HG03520 (cell line): ENCODE data around the gene KRT2.
"Not testable (repeated sequence)": the region's sequence is repeated elsewhere in the genome, so short reads cannot be mapped to it uniquely, and the experiment has no call there.

ENCODE experiments used
- ATAC-seq: cut with Tn5 transposase; IDR thresholded peaks from one replicate; pipeline ENCODE4 v1.9.1; 2021; ENCODE audit warnings: mild to moderate bottlenecking, moderate library complexity; ENCODE audit not compliant: unreplicated experiment

KRT2 gene

DNA sequence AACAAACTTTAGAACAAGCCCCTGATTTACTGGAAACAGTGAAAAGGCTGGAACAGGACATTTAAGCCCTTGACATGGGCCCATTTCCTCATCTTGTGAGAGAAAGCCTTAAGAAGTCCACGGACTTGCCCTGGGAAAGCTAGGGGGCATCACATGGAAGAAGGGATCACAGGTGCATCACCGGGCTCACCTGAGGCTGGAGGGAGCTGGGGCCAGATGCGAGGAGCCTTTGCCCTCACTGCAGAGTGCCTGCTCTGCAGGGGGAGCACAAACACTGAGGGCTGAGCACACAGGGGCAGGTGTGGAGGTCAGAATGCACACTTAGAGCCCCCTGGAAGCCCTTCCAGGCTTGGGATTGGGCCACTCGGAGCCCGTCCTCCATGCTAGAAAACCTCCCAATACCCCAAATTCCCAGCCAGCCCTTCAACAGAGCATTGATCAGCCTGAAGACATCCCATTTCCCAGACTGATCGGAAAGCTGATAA lies 33.4 kb upstream of the KRT2 start:
- ATAC-seq: no peak

DNA sequence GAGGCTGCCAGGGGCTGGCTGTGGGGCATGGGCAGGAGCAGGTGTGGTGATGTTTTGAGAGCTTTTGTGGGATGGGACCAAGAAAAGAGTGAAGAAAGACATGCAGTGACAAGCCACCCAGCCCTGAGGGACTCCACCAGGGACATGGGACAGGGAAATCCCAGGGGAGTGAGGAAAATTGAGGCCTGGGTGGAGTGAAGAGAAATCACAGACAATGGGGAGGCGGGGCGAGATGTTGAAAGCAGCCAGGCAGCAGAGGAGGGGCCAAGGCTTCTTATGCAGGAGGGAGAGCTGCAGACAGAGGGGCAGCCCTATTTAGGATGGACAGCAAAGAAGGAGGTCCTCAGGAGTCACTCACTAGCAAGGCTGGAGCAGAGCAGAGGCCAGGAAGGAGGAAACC lies 32.4 kb upstream of the KRT2 start:
- no peak for ATAC-seq

DNA sequence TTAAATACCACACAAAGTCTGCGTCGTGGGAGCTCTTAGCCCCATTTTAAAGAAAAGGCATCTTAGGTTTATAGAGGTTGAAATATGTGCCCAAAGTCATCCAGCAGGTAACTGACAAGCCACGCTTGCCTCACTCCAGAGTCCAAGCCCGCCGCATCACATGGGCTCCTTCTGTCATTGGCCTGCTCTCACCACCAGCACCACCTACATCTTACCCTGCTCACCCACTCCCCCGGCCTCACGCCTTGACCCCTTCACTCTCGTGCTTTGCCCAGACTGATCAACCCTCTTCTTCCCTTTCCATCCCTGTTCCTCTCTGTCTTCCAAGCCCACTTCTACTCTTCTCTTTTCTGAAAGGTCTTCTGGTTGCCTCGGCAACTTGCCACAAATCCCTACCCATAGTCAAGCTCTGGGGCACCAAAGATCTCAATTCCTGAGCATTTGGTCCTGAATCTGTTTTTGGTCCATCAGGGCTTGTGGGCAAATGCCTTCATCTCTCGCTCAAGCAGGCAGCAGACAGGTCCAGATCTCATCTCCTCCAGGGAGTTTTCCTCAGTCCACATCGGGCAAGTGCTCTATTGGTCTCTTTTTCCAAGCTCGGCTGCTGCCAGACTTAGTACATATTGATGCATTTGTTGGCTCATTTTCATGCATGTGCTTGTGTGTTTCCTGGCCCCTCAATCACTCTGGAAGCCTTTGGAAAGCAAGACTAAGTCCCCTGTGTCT lies 31.7 kb upstream of the KRT2 start:
- ATAC-seq: no peak

DNA sequence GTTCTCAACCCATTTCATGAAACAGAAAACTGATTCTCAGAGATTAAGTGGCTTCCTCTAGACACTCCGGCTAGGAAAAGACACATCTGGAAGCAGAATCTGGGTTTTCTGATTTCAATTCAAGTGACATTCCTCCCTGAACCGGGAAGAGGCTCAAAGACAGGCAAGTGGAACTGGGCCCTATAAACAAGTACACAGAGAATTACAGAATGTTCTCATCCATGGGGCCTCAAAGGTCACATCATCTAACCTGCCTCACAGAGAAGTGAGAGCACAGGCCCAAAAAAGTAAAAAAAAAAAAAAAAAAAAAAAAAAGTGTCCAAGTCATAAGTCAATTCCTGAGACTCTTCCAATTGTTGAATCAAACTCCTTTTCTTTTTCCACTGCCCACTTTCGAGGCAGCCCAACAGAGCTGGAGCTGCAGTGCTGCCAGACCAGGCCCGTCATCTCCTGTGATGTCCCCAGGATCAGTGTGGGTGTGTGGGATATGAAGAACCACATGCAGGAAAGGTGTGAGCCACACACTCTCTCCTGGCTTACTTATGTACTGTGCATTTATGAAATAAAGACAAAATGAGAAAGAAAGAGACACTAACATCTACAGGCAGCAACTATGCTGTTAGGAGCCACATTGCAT lies 31.0 kb upstream of the KRT2 start:
- no peak for ATAC-seq

DNA sequence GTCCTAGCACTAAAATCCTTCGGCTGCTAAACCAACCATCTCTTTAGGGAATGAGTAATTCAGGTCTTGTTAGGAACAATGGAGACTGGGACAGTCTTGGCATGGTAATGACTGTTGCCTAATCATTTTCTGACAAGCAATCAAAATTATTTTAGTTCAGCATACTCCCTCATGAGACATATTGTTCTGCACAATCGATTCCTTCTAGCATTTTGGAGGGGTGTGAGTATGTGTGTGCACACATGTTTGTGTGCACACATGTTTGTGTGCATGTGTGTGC lies 30.3 kb upstream of the KRT2 start:
- ATAC-seq: no peak

DNA sequence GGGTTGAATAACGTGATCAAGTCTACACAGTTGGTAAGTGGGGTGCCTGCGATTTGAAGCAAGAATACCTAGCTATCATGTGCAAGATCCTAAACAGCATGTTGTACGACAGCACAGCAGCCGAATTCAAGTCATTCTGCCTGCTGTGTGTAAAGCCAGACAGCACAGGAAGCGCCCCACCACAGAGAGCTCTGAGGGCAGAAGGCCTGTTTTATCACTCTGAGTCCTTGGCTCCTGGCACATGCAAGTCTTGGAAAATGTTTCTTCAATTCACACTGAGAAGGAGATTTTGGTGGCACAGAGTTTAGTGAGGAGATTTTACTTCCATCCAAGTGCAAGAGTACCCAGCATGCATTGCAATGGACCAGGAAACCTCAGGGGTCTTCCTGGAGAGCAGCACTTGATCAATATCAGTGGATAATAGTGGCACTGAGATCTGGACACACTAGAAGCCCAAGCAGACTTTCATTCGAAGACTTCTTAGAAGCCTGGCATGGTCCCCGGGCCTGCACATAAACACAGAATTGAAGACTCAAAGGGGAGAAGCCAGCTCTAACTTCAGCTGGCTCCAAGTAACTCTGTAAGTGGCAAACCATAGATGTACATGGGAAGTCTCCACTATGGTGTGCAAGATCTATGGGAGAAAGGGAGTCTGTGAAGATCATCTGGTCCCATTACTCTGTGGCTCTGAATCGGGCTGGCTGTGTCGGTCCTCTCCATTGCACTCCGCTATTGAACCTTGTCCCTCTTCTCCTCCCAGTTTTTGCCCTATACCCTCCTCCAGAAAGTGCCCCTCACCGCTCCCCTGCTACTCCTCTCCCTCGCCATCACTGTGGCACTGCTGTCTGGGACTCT lies 29.7 kb upstream of the KRT2 start:
- ATAC-seq: no peak

DNA sequence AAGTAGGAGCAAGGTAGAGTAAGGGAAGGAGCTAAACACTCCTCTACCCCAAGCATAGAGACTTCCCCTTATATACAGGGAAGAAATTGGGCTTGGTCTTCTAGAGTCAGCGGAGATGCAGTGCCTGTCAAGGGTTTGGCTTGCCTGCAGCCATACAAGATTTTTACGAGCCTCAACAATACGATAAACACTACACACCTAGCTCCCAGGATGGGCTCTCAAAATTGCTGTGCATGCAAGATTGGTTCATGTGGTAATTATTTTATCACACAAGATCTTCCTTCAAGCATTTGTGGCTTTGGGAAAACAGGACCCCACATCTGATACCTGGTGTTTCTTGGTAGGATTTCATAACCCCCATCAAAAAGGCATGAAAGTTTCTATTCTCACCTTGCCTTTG lies 28.4 kb upstream of the KRT2 start, which contains the start of gene KRT1:
TSS of gene KRT1 (minus strand) at position 45 of the 400 bp plus-strand sequence. CDS start 59 bp downstream, outside the sequence.
- ATAC-seq: no peak

DNA sequence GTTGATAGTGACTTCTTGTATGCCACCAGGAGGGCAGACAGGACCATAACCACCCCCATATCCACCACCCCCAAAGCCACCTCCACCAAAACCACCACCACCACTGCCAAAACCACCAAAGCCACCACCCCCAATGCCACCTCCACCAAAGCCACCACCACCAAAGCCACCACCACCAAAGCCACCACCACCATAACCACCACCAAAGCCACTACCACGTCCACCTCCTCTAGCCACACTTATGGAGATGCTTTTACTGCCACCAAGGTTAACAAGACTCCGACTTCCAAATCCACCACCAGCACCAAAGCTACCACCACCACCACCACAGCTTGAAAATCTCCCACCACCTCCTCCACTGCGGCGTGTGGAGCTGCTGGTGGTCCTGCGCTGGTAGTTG lies 27.9 kb upstream of the KRT2 start:
- no peak for ATAC-seq

DNA sequence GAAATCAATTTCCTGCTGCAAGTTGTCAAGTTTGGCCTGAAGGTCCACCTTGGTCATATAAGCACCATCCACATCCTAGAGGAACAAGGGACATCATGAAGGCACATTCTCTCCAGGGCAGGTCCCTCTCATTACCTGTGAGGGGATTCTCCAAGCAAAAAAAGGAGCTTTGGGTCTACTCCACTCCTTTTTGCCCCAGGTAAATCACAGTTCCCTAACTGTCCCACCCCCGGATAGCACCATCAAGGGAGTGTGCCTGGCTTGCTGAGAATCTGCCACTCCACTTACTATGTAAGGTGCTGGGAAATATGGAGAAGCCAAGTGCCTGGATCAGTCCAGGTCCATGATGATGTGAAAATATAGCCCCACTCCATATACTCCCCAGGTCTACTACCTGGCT lies 25.7 kb upstream of the KRT2 start:
- no peak for ATAC-seq

DNA sequence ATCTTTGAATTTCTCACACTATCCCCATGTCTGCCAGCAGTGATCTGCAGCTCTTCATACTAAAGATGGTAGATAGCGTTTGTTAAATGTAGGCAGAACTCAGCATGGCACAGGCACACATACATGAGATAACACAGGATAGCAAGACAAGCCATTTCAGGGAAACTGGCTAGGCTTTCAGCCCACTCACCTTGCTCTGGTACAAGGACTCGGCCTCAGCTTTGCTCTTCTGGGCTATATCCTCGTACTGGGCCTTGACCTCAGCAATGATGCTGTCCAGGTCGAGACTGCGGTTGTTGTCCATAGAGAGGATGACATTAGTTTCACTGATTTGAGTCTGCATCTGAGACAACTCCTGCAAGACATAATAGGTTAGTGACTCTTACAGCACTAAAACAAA lies 25.1 kb upstream of the KRT2 start:
- no peak for ATAC-seq

DNA sequence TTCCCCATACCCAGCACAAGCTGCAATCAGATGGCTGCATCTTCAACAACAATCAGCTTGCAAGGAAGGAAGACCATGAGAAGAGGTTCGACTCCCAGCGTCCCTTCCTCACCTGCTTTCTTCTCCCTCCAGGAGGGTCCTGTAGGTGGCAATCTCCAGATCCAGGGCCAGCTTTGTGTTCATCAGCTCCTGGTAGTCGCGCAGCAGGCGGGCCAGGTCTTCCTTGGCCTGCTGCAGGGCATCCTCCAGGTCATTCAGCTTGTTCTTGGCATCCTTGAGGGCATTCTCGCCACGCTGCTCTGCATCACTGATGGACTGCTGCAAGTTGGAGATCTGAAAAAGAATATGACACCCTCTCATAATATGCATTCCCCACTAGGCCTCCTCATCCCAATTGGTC lies 24.2 kb upstream of the KRT2 start:
- ATAC-seq: no peak

DNA sequence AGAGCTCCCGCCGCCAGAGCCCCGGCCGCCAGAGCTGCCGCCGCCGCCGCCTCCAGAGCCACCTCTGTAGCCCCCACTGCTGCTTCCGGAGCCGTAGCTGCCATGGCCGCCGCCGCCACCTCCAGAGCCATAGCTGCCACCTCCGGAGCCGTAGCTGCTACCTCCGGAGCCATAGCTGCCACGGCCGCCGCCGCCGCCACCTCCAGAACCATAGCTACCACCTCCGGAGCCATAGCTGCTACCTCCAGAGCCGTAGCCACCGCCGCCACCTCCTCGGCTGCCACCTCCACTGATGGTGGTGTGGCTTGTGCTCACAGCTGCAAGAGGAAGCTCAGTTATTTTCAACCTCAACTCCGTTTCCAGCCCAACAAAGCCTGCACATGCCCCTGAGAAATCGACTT lies 23.3 kb upstream of the KRT2 start:
- ATAC-seq: no peak

DNA sequence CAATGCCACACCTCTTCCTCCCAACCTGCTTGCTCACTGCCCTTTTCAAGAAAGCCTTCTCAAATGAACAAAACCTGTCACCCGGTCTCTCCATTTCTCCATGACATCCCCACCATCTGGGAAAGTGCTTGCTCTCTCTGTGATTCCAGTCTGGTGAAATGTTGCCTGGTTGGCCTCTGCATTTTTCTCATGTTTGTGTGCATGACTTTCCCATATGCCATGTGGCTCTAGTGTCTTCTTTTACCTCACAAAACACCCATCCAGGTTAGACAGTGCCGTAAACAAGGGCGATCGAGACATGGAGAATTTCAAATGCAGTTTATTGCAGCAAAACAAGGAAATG lies 22.4 kb upstream of the KRT2 start:
- ATAC-seq: no peak

DNA sequence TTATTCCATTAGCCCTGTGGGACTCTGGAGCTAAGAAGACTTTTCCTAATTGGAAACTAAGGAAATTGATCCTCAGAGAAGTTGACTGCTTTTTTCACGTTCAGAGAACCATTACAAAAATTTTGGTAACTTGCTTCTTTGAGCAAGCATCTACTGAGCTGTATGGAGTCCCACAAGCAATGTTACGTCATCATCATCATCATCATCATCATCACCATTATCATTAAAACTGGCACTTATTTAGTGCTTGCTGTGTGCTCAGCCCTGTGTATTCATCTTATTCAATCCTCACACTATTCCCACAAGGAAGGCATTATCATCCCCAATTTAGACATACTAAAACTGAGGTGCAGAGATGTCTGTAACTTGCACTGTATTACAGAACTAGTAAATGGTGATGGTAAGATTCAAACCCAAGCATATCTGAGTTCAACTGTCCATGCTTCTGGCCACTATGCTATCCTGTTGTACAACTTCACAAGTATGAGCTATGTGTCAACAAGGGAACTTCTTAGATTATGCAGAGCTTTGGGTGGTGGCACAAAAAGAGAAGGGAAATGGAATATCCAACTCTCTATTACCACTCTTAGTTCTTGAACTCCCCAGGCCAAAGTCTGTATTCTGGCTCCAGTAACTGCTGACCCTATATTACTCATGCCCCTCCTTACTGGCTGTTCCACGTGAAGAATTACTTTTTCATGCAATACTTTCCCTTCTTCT lies 21.9 kb upstream of the KRT2 start:
- no peak for ATAC-seq

DNA sequence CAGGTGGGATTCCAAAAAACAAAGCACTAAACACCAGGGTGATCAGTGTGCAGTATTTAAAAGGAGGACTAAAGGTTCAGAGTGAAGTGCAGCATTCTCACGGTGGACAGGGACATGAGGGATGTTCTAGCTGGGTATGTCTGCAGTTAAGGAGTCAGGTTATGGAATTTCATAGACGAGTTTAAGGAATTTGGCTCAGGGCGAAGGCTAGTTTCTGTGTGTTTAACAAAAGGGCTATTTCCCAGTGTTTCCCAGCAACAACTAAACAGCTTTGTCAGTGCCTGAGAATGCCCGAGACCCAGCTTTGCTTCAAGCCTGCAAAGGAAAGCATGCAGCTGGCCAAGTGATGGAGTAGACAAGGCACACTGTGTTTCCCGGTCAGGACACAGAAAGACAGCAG lies 21.2 kb upstream of the KRT2 start:
- ATAC-seq: no peak

DNA sequence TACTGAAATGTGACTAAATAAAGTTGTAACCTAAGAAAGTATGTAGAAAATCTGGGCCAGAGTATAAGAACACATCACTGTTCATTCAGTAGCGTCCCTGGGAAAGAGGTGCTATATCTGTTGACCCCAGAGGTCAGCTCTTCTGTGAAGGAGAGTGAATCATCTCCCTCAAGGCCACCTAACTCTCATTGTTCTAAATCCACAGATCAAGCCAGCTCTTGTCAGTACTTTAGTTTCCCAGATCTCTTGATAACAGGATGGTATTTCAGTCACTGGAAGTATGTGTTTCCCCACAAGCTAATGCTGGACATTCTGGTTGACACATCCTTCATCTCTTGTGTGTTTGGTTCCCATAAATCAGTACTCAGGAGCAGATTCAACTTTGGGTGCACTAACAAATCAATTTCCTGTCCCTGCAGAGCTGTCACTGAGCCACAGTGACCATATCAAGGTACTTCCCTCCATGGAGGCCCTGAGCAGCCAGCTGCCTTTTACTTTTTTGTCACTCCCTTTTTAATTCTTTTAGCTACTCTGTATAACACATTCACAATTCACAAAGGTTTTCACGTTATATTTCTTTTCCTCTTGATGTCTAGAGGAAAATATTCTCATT lies 20.4 kb upstream of the KRT2 start:
- no peak for ATAC-seq

DNA sequence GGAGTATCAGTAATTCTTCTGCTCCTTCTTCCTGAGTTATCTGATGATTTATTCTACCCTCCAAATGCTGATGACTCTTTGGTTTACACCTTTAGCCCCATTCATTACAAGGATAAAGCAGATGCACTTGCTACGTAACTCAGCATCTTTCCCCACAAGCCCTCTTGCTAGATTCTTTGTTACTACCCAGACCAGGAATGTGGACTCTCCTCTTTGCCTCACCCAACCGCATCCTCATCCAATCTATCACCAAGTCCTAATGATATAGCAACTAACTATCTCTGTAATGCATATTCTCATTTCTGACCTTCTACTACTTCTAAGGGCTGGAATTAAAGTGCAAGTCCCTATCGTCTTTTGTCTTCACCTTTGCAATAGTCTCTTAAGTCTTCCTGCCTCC lies 18.9 kb upstream of the KRT2 start:
- no peak for ATAC-seq

DNA sequence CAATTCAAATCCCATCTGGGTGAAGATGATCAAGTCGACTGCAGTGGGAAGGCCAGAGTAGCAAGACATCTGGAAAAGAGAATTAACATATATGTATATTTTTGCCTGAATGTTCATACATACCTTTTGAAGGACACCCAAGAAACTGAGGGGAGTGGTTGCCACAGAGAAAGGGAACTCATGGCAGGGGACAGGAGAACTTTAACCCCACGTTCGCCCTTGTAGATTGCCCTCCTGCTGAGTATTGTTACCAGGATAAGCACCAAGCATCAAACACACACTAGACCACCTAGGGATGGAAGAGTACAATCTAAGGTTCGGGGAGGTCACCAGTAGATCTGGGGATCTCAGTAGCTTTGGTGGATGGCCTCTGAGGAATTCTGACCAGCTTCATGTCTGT lies 18.5 kb upstream of the KRT2 start:
- no peak for ATAC-seq

DNA sequence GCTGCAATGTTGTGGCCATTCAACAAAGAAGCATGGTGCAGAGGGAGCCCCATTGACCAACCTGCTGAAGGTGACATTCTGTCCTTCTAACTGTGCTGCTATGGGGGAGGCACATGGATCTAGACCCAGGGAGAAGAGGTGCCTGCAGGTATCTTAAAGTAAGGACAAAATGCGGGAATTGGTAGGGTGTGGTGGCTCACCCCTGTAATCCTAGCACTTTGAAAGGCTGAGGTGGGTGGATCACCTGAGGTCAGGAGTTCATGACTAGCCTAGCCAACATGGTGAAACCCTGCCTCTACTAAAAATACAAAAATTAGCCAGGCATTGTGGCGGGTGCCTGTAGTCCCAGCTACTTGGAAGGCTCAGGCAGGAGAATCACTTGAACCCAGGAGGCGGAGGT lies 17.9 kb upstream of the KRT2 start:
- ATAC-seq: not testable (repeated sequence)

DNA sequence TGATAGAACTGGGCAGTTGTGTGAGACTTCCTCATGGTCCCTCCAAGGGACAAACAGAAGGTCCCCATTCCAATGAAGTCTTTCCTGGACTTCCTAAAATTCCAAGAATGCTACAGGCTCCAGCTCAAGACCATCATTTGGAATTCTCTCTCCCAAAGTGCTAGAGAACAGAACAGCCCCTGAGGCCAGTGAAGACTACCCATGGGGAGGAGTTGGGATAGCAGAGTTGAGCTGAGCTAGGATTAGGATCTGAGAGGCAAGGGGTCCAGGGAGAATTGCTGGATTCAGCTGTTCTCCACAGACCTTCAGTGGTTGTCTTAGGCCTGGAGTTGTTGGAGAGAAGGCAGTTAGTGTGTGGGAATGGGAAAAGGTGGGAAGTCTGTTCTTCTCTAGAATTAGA lies 17.4 kb upstream of the KRT2 start:
- ATAC-seq: no peak

DNA sequence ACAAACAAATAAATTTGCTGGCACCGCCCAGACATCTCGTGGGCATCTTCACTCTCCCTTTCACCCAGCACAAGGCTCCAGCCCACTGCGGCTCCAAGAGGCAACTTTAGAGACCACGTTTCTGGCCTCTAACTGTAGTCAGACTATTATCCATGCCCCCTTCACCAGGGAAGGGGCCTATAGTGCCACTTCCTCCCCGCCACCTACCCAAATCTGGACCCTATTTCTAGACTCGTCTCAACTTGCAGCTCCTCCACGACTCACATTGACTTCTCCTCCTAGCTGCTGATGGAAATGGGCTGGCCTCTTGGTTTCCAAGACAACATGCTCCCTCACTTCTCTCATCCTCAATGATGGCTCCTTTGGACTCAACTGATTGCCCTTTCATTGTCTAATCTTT lies 15.9 kb upstream of the KRT2 start:
- no peak for ATAC-seq
